Measurements from ENCODE around the gene LMO7. TPM values are rescaled to one million over a fixed set of nuclear protein-coding genes. Genes with fewer than 3 reads are reported as not detected.
"Not testable (repeated sequence)": the region's sequence is repeated elsewhere in the genome, so short reads cannot be mapped to it uniquely, and the experiment has no call there.

Gene LMO7
- total RNA-seq, 1 experiment from 2014 or later = 130 TPM

GRCh38 chr13:75743072-75743471 is 106.9 kb downstream of the LMO7 start:
- DNase-seq (ENCODE audit: low spot score) = not testable (repeated sequence)

DNA sequence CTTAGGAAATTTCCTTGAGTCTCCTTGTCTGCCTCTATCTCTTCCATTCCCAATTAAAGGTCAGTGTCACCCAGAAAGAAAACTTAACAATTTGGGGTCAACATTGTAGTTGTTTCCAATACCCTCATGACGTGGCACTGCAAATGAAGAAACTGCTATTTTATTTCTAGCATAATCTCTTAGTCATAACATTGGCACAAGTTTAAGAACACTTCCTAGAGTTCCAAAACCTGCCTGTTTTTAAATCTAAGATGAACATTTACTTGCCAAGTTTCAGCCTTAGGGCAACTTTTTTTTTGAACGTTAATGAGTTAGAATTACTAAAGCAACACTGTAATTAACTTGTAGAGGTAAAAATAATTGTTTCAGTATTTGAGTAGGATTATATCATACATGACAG is 108.0 kb downstream of the LMO7 start:
- DNase-seq (ENCODE audit: low spot score) = no peak

DNA sequence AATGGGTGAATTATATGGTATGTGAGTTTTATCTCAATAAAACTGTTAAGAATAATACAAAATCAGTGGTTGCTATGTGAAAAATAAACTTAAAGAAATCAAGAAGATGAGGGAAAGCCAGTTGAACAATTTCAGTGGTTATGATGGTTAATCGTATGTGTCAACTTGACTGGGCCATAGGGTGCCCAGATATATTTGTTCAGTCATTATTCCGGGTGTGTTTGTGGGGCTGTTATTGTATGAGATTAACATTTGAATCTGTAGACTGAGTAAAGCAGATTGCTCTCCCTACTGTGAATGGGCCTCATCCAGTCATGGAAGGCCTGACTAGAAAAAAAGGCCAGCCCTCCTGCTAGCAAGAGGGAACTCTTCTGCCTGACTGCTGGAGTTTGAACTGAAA is 109.3 kb downstream of the LMO7 start:
- DNase-seq (ENCODE audit: low spot score) = no peak

DNA sequence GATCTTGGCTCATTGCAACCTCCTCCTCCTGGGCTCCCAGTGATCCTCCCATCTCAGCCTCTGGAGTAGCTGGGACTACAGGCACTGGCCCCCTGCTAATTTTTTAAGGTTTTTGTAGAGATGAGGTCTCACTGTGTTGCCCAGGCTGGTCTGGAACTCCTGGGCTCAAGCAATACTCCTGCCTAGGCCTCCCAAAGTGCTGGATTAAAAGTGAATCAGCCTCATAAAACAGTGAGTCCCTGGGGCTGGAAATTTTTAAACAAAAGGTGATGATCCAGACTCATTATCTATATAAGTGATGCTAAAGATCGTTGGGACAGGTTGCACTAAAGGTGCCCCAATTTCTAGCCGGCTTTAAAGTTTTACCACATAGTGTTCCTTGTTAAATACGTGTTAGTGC is 112.7 kb downstream of the LMO7 start:
- no peak for DNase-seq (ENCODE audit: low spot score)

GRCh38 chr13:75749407-75749806 is 113.3 kb downstream of the LMO7 start:
- no peak for DNase-seq (ENCODE audit: low spot score)

DNA sequence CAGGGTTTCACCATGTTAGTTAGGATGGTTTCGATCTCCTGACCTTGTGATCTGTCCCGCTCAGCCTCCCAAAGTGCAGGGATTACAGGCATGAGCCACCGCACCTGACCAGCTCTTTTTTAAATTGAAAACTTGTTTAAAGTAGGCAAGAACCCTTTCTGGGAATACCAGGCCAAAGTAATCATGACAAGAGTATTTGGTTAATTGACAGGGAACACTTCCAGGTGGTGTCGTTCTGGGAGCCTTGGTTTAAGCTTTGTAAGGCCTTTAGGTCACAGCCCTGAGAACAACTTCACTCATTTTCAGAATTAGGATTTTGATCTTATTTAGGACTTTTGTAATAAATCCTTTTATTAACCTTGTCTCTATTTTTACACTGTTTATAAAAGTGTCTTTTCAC is 115.2 kb downstream of the LMO7 start:
- DNase-seq (ENCODE audit: low spot score) = no peak

DNA sequence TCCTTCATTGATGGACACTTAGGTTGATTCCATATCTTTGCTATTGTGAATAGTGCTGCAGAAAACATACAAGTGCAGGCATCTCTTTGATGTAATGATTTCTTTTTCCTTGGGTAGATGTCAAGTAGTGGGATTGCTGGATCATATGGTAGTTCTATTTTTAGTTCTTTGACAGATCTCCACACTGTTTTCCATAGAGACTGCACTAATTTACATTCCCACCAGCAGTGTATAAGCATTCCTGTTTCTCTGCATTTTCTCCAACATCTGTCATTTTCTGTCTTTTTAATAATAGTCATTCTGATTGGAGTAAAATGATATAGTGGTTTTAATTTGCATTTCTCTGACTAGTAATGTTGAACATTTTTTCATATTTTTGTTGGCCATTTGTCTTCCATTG is 116.7 kb downstream of the LMO7 start:
- no peak for DNase-seq (ENCODE audit: low spot score)

DNA sequence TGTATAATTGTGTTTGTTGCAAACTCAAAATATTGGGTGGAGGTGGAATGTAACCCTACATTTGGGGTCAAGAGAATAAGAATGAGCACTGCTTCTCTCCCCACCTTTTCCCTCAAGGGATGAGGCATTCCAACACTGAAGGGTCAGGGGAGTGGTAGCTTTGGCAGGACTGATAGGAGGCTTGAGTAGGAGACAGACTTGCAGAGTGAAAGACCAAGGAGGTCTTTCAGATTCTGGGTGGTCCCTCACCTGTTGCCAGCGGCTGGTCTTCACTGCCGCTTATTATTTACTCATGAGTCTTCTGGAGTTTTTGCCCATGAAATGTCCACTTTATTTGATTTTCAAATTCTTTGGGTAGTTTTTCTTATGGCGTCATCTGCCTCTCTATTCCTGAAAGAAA is 118.8 kb downstream of the LMO7 start:
- no peak for DNase-seq (ENCODE audit: low spot score)

- DNase-seq (ENCODE audit: low spot score) = no peak
These were observed 121.2 kb downstream of the LMO7 start for GRCh38 chr13:75757336-75757735.

DNA sequence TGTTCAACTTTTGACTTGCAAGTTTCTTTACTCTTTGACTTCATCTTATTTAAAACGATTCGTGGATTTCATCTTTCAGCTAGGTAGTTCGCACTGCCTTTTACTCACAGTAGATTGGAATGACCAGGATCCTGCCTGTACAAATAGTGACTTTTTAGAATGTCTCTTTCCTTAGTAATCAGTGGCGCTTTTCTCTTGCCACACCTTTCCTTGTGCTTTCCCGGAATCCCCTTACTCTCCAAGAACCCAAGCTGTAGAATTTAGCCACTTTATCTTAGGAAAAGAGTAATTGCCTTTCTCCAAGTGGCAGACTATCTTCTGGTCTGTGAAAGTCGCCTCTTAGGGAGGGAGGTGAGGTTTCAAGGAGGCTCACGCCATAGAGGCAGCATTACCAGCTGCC is 123.4 kb downstream of the LMO7 start:
- DNase-seq (ENCODE audit: low spot score) = no peak

- DNase-seq (ENCODE audit: low spot score) = peak; percentile 96
These were observed 124.2 kb downstream of the LMO7 start for GRCh38 chr13:75760131-75761021.

DNA sequence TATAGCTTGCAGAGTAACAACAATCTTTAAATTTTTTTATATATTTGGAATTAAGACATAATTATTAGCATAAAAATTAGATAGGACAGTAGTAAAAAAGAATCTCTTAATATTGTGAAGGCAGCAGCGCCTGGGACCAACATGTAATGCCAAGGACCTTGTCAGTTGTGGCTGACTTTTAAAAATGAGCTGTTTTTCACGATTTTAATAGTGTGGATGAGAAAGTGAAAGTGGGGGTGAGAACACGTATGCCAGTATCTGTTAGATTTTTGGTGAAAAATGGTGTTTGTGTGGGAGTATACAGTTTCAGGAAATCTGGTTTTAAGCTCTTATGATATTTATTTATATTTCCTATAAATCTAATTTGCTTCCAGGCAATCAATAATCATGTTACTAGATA is 125.2 kb downstream of the LMO7 start:
- DNase-seq (ENCODE audit: low spot score) = no peak

- DNase-seq (ENCODE audit: low spot score) = peak; percentile 84
These were observed 126.2 kb downstream of the LMO7 start for GRCh38 chr13:75762076-75762937.

DNA sequence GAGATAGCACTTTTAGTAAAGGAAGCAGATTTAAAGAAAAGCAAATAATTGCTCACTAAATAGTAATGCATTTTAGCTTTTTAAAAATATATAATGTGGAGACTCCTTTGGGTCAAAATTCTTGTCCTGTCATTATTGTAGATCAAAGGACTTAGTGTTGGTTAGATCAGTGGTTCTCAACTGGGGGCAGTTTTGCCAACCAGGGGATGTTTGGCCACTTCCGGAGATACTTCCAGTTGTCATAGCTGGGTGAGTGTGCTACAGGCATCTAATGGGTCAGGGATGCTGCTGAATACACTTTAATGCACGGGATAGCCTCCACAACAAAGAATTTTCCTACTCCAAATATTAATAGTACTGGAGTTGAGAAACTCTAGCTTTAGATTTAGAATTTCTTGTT is 126.8 kb downstream of the LMO7 start:
- DNase-seq (ENCODE audit: low spot score) = peak; percentile 49

- no peak for DNase-seq (ENCODE audit: low spot score)
These were observed 127.4 kb downstream of the LMO7 start for GRCh38 chr13:75763512-75763911.

- DNase-seq (ENCODE audit: low spot score) = no peak
These were observed 128.3 kb downstream of the LMO7 start for GRCh38 chr13:75764251-75764925.

DNA sequence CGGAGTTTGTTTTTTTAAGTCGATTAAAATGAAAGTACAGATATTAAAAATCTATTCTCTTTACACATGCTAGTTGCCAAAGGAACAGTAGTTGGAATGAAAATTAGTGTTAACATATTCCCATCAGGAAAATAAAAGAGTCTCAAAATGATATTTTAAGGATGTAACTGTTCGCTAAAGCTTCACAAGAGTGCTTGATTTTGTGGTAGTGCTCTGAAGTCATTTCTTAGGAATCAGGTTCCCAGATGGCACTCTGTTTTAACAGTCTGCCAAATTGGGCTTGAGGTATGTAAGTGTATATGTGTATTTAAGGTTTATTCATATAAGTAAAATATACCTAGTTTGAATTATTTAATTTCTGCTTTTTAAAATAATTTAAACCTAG is 128.8 kb downstream of the LMO7 start:
- no peak for DNase-seq (ENCODE audit: low spot score)

GRCh38 chr13:75766636-75767035 is 130.5 kb downstream of the LMO7 start:
- DNase-seq (ENCODE audit: low spot score) = peak; percentile 18

- peak; percentile 38 for DNase-seq (ENCODE audit: low spot score)
These were observed 133.2 kb downstream of the LMO7 start for GRCh38 chr13:75769141-75769905.

GRCh38 chr13:75770164-75770563 is 134.0 kb downstream of the LMO7 start:
- no peak for DNase-seq (ENCODE audit: low spot score)

GRCh38 chr13:75770592-75771011 is 134.5 kb downstream of the LMO7 start:
- DNase-seq (ENCODE audit: low spot score) = peak; percentile 25
